H1 (cell line): ENCODE results near the gene CLEC4F. TPM values are rescaled to one million over a fixed set of nuclear protein-coding genes. Genes with fewer than 3 reads are reported as not detected.
A peak's percentile ranks its signal among the peaks of the same experiment; 100 is the strongest.

Experiments
- CTBP2 ChIP-seq: IDR thresholded peaks from 2 replicates; pipeline ENCODE4 v1.7.0; 2011; ENCODE audit warnings: borderline replicate concordance, mild to moderate bottlenecking, moderate library complexity, mixed read lengths, low read length; ENCODE audit not compliant: insufficient read depth, insufficient read length
- EZH2 ChIP-seq: fragments of 200-600 bp; sonication (generic); IDR thresholded peaks from 2 replicates; pipeline ENCODE4 v1.7.1; 2012; ENCODE audit warnings: low read depth, mild to moderate bottlenecking, moderate library complexity, low read length, inconsistent platforms; ENCODE audit not compliant: severe bottlenecking
- FOSL1 ChIP-seq: IDR thresholded peaks from 2 replicates; pipeline ENCODE4 v1.6.1; 2011; ENCODE audit warnings: mild to moderate bottlenecking, low read depth, low read length, moderate library complexity; ENCODE audit not compliant: insufficient read depth
- HDAC2 ChIP-seq, 2 experiments: fragments of 300-600 bp in 1 of 2; sonication (generic) in 1 of 2; IDR thresholded peaks; 2 replicates each; pipeline ENCODE4 v1.6.1; 2011 to 2012; ENCODE audit warnings: low read depth in 2 of 2, low read length in 2 of 2, mild to moderate bottlenecking in 2 of 2, moderate library complexity in 2 of 2, borderline replicate concordance in 1 of 2, inconsistent platforms in 1 of 2
- MAFK ChIP-seq: IDR thresholded peaks from 2 replicates; pipeline ENCODE4 v1.6.1; 2012; ENCODE audit warnings: low read depth, mild to moderate bottlenecking, improper control_type of control experiment, low read length
- POLR2AphosphoS5 ChIP-seq: IDR thresholded peaks from 2 replicates; pipeline ENCODE4 v1.6.1; 2011; ENCODE audit warnings: low read depth, low read length
- RBBP5 ChIP-seq: IDR thresholded peaks from 2 replicates; pipeline ENCODE4 v1.7.1; 2012; ENCODE audit warnings: low read depth, mild to moderate bottlenecking, inconsistent platforms, low read length, moderate library complexity, borderline replicate concordance
- SUZ12 ChIP-seq: fragments of 200-600 bp; sonication (generic); IDR thresholded peaks from 2 replicates; pipeline ENCODE4 v1.6.1; 2012; ENCODE audit warnings: mild to moderate bottlenecking, inconsistent platforms, low read length, moderate library complexity, mixed read lengths
- TAF1 ChIP-seq: IDR thresholded peaks from 2 replicates; pipeline ENCODE4 v1.6.1; 2011; ENCODE audit warnings: mild to moderate bottlenecking, low read depth, low read length
- YY1 ChIP-seq: IDR thresholded peaks from 2 replicates; pipeline ENCODE4 v1.6.1; 2011; ENCODE audit warnings: low read depth, mild to moderate bottlenecking, low read length
- polyA plus RNA-seq, 7 experiments: library from polyadenylated mRNA; depleted of rRNA in 3 of 7; stranded (reverse) in 5 of 7; unstranded in 2 of 7; fragments of >200 nt in 5 of 7; fragments of 200-250 nt in 2 of 7; gene quantifications; 1 replicate in 5 of 7; 2 replicates in 1 of 7; 4 replicates in 1 of 7; pipeline versions ENCODE4 v1.2.1 to v1.2.3, GENCODE V29; 2011 to 2013; ENCODE audit warnings: missing spikeins in 2 of 7, mixed read lengths in 2 of 7
- total RNA-seq: library from RNA; stranded (reverse); fragmentation: NEBNext Ultra II Directional; extraction: Animal tissue kit (Norgen Biotek cat#: 25700); gene quantifications from 2 replicates; pipeline ENCODE4 v1.2.1, GENCODE V29; 2021
- TF ChIP-seq, protein P1 (sequence below): IDR thresholded peaks from 2 replicates; pipeline ENCODE4 v1.6.1; 2012; ENCODE audit warnings: inconsistent platforms

Gene CLEC4F
- total and polyA plus RNA-seq, 2 of the 8 experiments (the other 6 are each of a cell fraction or from before 2014, with no cell fraction given), result not detected

DNA sequence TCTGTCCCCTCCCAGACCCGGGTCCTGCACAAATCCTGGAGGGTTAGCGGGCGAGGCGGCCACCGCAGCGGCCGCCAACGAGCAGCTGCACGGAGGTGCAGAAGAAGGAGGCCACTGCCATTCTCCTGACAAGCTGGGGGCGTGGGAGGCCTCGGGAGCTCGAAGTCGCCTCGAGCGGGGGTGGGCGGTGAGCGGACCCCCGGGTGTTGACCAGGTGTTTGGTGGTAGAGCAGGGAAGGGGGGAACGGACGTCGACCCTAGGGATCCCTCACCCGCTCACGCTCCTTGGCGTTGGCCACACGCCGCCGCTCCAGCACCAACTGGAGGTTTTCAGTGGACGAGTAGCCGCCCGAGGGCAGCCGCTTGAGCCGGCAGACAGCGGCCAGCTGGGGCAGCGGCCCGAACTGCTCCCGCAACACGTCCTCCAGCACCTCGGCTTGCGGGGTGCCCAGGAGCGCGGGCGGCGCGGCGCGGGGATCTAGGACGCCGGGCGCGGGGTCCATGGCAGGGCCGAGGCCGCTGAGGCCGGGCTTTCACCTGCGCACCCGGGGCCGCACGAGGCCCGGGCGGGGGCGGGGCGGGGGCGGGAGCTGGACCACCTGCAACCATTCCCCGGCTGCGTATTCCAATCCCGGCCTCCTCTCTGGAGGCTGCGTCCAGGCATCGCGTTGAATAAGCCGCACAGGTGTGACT, 30.1 kb downstream of the CLEC4F start, which contains the start of gene FIGLA (continued):
- no peak for TF ChIP-seq MAFK
- TF ChIP-seq FOSL1, result no peak
- TF ChIP-seq, protein P1, sequence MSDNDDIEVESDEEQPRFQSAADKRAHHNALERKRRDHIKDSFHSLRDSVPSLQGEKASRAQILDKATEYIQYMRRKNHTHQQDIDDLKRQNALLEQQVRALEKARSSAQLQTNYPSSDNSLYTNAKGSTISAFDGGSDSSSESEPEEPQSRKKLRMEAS, result peak; percentile 31
- TF ChIP-seq CTBP2, result no peak
- TF ChIP-seq SUZ12, result peak; percentile 97
- 0 out of 4 replicates have a peak, but pooled peaks of 1 of the 2 experiments have one; percentile 28 for TF ChIP-seq HDAC2 (IDR thresholded peaks at IDR 0.05; ENCODE audit: borderline replicate concordance in 1 of 2, low read depth in 2 of 2, low read length in 2 of 2)
- TF ChIP-seq TAF1, result no peak
- TF ChIP-seq RBBP5, result no peak
- peak; percentile 97 for TF ChIP-seq EZH2
- no peak for TF ChIP-seq YY1
- no peak for TF ChIP-seq POLR2AphosphoS5
